Measurements from ENCODE around the gene SCN1B. TPM values are rescaled to one million over a fixed set of nuclear protein-coding genes. Genes with fewer than 3 reads are reported as not detected.

Gene SCN1B
- total and polyA plus RNA-seq, 2 of the 13 experiments (the other 11 are each of a cell fraction or from before 2014, with no cell fraction given), result 2.7 to 20.1 TPM

- TF ChIP-seq ELK4 (CRISPR knock-in tag; IDR thresholded peaks at IDR 0.05; ENCODE audit: borderline replicate concordance), result no peak
- peak; percentile 29 for TF ChIP-seq PTBP1 (IDR thresholded peaks at IDR 0.05; ENCODE audit: low read depth, low read length, poor library complexity, severe bottlenecking)
- no peak for TF ChIP-seq ZMAT5 (CRISPR knock-in tag; IDR thresholded peaks at IDR 0.05; ENCODE audit: borderline replicate concordance, low read depth)
- no peak for TF ChIP-seq NCOA2 (CRISPR knock-in tag; IDR thresholded peaks at IDR 0.05)
- TF ChIP-seq REST (IDR thresholded peaks at IDR 0.05; ENCODE audit: borderline replicate concordance in 1 of 2, low read depth in 1 of 2, low read length in 2 of 2), result no peak
- no peak for TF ChIP-seq ZNF574 (CRISPR knock-in tag; IDR thresholded peaks at IDR 0.05)
- no peak for TF ChIP-seq ZSCAN12 (CRISPR knock-in tag; IDR thresholded peaks at IDR 0.05)
- no peak for TF ChIP-seq ZBTB3 (CRISPR knock-in tag; IDR thresholded peaks at IDR 0.05; ENCODE audit: borderline replicate concordance, low read depth)
- TF ChIP-seq HNF4A (CRISPR knock-in tag; IDR thresholded peaks at IDR 0.05), result no peak
- no peak for TF ChIP-seq ZBTB46 (CRISPR knock-in tag; IDR thresholded peaks at IDR 0.05; ENCODE audit: borderline replicate concordance)
- no peak for TF ChIP-seq PLSCR1 (CRISPR knock-in tag; IDR thresholded peaks at IDR 0.05; ENCODE audit: borderline replicate concordance)
- TF ChIP-seq RBFOX2 (IDR thresholded peaks at IDR 0.05; ENCODE audit: low read depth, low read length), result peak; percentile 59
- peak; percentile 67 for TF ChIP-seq AGO2 (optimal IDR thresholded peaks at IDR 0.05; ENCODE audit: low read depth, low read length)
- TF ChIP-seq ADNP (CRISPR knock-in tag; IDR thresholded peaks at IDR 0.05), result no peak
- TF ChIP-seq SALL1 (CRISPR knock-in tag; IDR thresholded peaks at IDR 0.05), result no peak
- no peak for TF ChIP-seq ATRX (CRISPR knock-in tag; IDR thresholded peaks at IDR 0.05; ENCODE audit: borderline replicate concordance)
Observed at GRCh38 chr19:35043906-35044305, 13.6 kb downstream of the SCN1B start (continued).
